ENCODE measurements around the gene ALKBH5. TPM values are rescaled to one million over a fixed set of nuclear protein-coding genes. Genes with fewer than 3 reads are reported as not detected.

Gene ALKBH5
- total RNA-seq, 1 experiment from 2014 or later = 94.5 TPM

GRCh38 chr17:18191967-18192366 lies 8.3 kb downstream of the ALKBH5 start:
- H3K36me3 ChIP-seq (ENCODE audit: control insufficient read depth, insufficient read depth, low read length) = peaks cover 19% of the 10 kb centered on the region
- in situ Hi-C loops (cut with HindIII; ENCODE audit: low pct_unique_long_range_greater_than_20kb, low sequenced_read_pairs) = no loop called here
- H3K9me3 ChIP-seq (ENCODE audit: control insufficient read depth, insufficient read depth, low read depth, low read length) = no peaks in the 10 kb centered on the region
- TF ChIP-seq REST (IDR thresholded peaks at IDR 0.05; ENCODE audit: insufficient read depth in 1 of 2, low read depth in 2 of 2, low read length in 1 of 2) = no peak
- TF ChIP-seq TCF7L2 (IDR thresholded peaks at IDR 0.05; ENCODE audit: low read depth, low read length) = no peak
- TF ChIP-seq POLR2AphosphoS5 (IDR thresholded peaks at IDR 0.05; ENCODE audit: low read depth, low read length) = no peak
- TF ChIP-seq SIN3A (IDR thresholded peaks at IDR 0.05; ENCODE audit: borderline replicate concordance, insufficient read depth, low read depth, low read length) = no peak
- TF ChIP-seq CTCF (IDR thresholded peaks at IDR 0.05) = peak; percentile 55; the same call in 1 of the 2 replicates
- no peak for DNase-seq (ENCODE audit: low read depth, low spot score)
- H3K4me1 ChIP-seq (ENCODE audit: control insufficient read depth, insufficient read depth, low read length) = peaks cover 29% of the 10 kb centered on the region
- H3K27ac ChIP-seq (ENCODE audit: low read length) = no peak overlapping the region
- ChIA-PET CTCF (interaction anchor here (0.5 kb wide), 1 partner anchor 21 kb away, joined by 3 read pairs; no protein-coding TSS in a partner anchor), POLR2A (no interaction called here)
- peak; percentile 39; the same call in 1 of the 2 replicates for ATAC-seq
- intact Hi-C loops (cut with micrococcal nuclease; ENCODE audit: unreplicated experiment) = no loop called here
- no peaks in the 10 kb centered on the region for H3K27me3 ChIP-seq (ENCODE audit: control insufficient read depth, insufficient read depth, low read length)
- BruUV-seq (replicated peaks) = no TSS peak
- H3K4me3 ChIP-seq (ENCODE audit: low read depth in 2 of 2, low read length in 2 of 2) = no peak overlapping the region

- no TSS peak for BruUV-seq (replicated peaks)
- H3K4me1 ChIP-seq (ENCODE audit: control insufficient read depth, insufficient read depth, low read length) = peaks cover 14% of the 10 kb centered on the region
- POLR2A ChIA-PET = no interaction called here
- H3K27ac ChIP-seq (ENCODE audit: low read length) = no peak overlapping the region
- no peaks in the 10 kb centered on the region for H3K9me3 ChIP-seq (ENCODE audit: control insufficient read depth, insufficient read depth, low read depth, low read length)
- intact Hi-C loops (cut with micrococcal nuclease; ENCODE audit: unreplicated experiment) = no loop called here
- H3K36me3 ChIP-seq (ENCODE audit: control insufficient read depth, insufficient read depth, low read length) = peaks cover 19% of the 10 kb centered on the region
- H3K4me3 ChIP-seq (ENCODE audit: low read depth in 2 of 2, low read length in 2 of 2) = no peak overlapping the region
- CTCF ChIA-PET = no interaction called here
- no peaks in the 10 kb centered on the region for H3K27me3 ChIP-seq (ENCODE audit: control insufficient read depth, insufficient read depth, low read length)
- in situ Hi-C loops (cut with HindIII; ENCODE audit: low pct_unique_long_range_greater_than_20kb, low sequenced_read_pairs) = no loop called here
- no peak for TF ChIP-seq CTCF (IDR thresholded peaks at IDR 0.05)
- TF ChIP-seq REST (IDR thresholded peaks at IDR 0.05; ENCODE audit: insufficient read depth in 1 of 2, low read depth in 2 of 2, low read length in 1 of 2) = no peak
- TF ChIP-seq TCF7L2 (IDR thresholded peaks at IDR 0.05; ENCODE audit: low read depth, low read length) = no peak
- no peak for ATAC-seq
- DNase-seq (ENCODE audit: low read depth, low spot score) = no peak
Observed at GRCh38 chr17:18194394-18194793, 10.8 kb downstream of the ALKBH5 start.
